Measurements from ENCODE around the gene PEX11G. TPM values are rescaled to one million over a fixed set of nuclear protein-coding genes. Genes with fewer than 3 reads are reported as not detected.

PEX11G gene
- total and polyA plus RNA-seq, 9 of the 15 experiments (the other 6 are each of a cell fraction or from before 2014, with no cell fraction given) = 0.07 to 3.2 (median 0.70) TPM; not detected in 1

DNA sequence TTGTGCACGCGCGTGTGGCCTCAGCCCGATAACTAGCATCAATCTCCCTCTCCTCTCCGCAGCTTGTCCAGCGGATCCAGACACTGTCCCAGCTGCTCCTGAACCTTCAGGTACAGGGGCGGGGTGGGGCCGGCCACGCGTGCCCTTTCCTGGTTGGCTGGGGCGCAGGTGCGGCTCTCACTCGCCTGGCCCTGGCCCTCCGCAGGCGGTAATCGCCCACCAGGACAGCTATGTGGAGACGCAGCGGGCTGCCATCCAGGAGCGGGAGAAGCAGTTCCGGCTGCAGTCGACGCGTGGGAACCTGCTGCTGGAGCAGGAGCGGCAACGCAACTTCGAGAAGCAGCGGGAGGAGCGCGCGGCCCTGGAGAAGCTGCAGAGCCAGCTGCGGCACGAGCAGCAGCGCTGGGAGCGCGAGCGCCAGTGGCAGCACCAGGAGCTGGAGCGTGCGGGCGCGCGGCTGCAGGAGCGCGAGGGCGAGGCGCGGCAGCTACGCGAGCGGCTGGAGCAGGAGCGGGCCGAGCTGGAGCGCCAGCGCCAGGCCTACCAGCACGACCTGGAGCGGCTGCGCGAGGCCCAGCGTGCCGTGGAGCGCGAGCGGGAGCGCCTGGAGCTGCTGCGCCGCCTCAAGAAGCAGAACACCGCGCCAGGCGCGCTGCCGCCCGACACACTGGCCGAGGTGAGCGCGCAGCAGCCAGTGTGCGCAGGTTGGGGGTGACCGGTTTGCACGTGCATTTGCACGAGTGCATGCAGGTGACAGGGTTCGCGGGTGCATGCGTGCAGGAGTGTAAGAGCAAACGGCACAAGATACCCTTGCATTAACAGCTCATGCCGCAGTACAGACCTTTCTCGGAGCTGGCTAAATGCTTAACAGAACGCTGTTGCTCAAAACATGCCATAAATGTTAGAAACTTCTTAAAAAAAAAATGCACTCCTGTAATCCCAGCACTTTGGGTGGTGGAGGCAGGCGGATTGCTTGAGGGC lies 21.5 kb downstream of the PEX11G start:
- Histone ChIP-seq H3K79me2 (ENCODE audit: control insufficient read depth, insufficient read depth, low read length) (no peaks in the 10 kb centered on the region), H3K27me3 (ENCODE audit: control insufficient read depth in 2 of 2, insufficient read depth in 2 of 2, low read length in 2 of 2) (no peaks in the 10 kb centered on the region), H3K9ac (ENCODE audit: insufficient read depth in 1 of 2, low read depth in 2 of 2, low read length in 2 of 2) (no peak overlapping the region), H3K9me1 (ENCODE audit: control insufficient read depth, insufficient read depth, low read length) (peaks cover 3% of the 10 kb centered on the region), H3K9me3 (replicated peaks; ENCODE audit: control insufficient read depth, insufficient read depth, low read depth, low read length) (no peaks in the 10 kb centered on the region), H2AFZ (ENCODE audit: low read depth, low read length) (no peak overlapping the region), H3K4me1 (replicated peaks in 1 of 2; ENCODE audit: control insufficient read depth in 2 of 2, insufficient read depth in 2 of 2, low read length in 2 of 2) (peaks cover 0 to 6% of the 10 kb centered on the region in 2 experiments; a peak in 1 of 5 replicates), H3K4me3 (no peak overlapping the region), H3K4me2 (ENCODE audit: insufficient read depth, low read length) (no peak overlapping the region), H3K36me3 (ENCODE audit: control insufficient read depth, insufficient read depth, low read length) (peaks cover 10% of the 10 kb centered on the region; the same call in 2 of the 3 replicates), H3K27ac (ENCODE audit: extremely low read depth, low read depth, low read length) (no peak overlapping the region), H4K20me1 (replicated peaks; ENCODE audit: control insufficient read depth, insufficient read depth, low read length) (no peaks in the 10 kb centered on the region)
- no TSS peak for BruUV-seq (replicated peaks)
- in situ Hi-C loops (cut with MboI) (no loop called here), intact Hi-C loops (cut with micrococcal nuclease) (no loop called here)
- no peak for DNase-seq (ENCODE audit: extremely low read depth in 1 of 4, low spot score in 3 of 4)
- ChIA-PET CTCF (ENCODE audit: low intra/inter-chr PET ratio) (no interaction called here), POLR2A (interaction anchor here (1.0 kb wide), 1 partner anchor 8 kb away, joined by 3 read pairs; no protein-coding TSS in a partner anchor)
- no peak for ATAC-seq
- no peak for FAIRE-seq
- WGBS (ENCODE audit: insufficient coverage, low coverage, missing lambda C conversion rate) = 96% methylated on average over 46 of the region's 86 CpGs
- TF ChIP-seq, protein P1, sequence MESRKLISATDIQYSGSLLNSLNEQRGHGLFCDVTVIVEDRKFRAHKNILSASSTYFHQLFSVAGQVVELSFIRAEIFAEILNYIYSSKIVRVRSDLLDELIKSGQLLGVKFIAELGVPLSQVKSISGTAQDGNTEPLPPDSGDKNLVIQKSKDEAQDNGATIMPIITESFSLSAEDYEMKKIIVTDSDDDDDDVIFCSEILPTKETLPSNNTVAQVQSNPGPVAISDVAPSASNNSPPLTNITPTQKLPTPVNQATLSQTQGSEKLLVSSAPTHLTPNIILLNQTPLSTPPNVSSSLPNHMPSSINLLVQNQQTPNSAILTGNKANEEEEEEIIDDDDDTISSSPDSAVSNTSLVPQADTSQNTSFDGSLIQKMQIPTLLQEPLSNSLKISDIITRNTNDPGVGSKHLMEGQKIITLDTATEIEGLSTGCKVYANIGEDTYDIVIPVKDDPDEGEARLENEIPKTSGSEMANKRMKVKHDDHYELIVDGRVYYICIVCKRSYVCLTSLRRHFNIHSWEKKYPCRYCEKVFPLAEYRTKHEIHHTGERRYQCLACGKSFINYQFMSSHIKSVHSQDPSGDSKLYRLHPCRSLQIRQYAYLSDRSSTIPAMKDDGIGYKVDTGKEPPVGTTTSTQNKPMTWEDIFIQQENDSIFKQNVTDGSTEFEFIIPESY (CRISPR knock-in tag; IDR thresholded peaks at IDR 0.05) = peak; percentile 49; the same call in 1 of the 2 replicates
- no peak for TF ChIP-seq RBBP5 (IDR thresholded peaks at IDR 0.05; ENCODE audit: borderline replicate concordance, insufficient read depth, low read length, poor library complexity, severe bottlenecking)

Data from K562 (cell line).